ENCODE results near the gene LRR1.
"Not testable (repeated sequence)": the region's sequence is repeated elsewhere in the genome, so short reads cannot be mapped to it uniquely, and the experiment has no call there.

The LRR1 gene

GRCh38 chr14:49634547-49635334 lies 36.0 kb downstream of the LRR1 start, which contains the start of gene DNAAF2:
Gene DNAAF2, minus strand, starts transcription at chr14:49635244. Its CDS starts 95 bp downstream, at chr14:49635149.
- peak; percentile 41 for DNase-seq

GRCh38 chr14:49636866-49637265 lies 38.1 kb downstream of the LRR1 start:
- no peak for DNase-seq

GRCh38 chr14:49637534-49638078 lies 38.9 kb downstream of the LRR1 start:
- DNase-seq: no peak

GRCh38 chr14:49640540-49641417 lies 42.0 kb downstream of the LRR1 start:
- DNase-seq: no peak

- no peak for DNase-seq
Measured at GRCh38 chr14:49641697-49642129, 43.0 kb downstream of the LRR1 start.

GRCh38 chr14:49642163-49642562 lies 43.4 kb downstream of the LRR1 start:
- DNase-seq: no peak

GRCh38 chr14:49653508-49653907 lies 54.8 kb downstream of the LRR1 start:
- DNase-seq: no peak

- DNase-seq: no peak
Measured at GRCh38 chr14:49654511-49654910, 55.8 kb downstream of the LRR1 start.

GRCh38 chr14:49657500-49657899 lies 58.8 kb downstream of the LRR1 start:
- not testable (repeated sequence) for DNase-seq

- DNase-seq: no peak
Measured at GRCh38 chr14:49659526-49660455, 61.1 kb downstream of the LRR1 start.
